Testis (tissue), 2 donors: ENCODE data around the gene LENEP.

Experiments used
- CTCF ChIP-seq, 3 experiments: fragments of 450-650 bp in 2 of 3; fragments of 200-600 bp in 1 of 3; sonication (generic) in 1 of 3; IDR thresholded peaks; one replicate each; pipeline ENCODE4 v1.5.1; 2016 to 2019; ENCODE audit warnings: antibody characterized with exemption in 3 of 3, mild to moderate bottlenecking in 2 of 3, moderate library complexity in 1 of 3
- POLR2A ChIP-seq: fragments of 450-650 bp; IDR thresholded peaks from one replicate; pipeline ENCODE4 v1.6.1; 2017; ENCODE audit warnings: antibody characterized with exemption, mild to moderate bottlenecking, moderate library complexity

- TF ChIP-seq CTCF (IDR thresholded peaks at IDR 0.05) (no peak), POLR2A (no peak)
Measured at GRCh38 chr1:154969246-154969645, 24.1 kb upstream of the LENEP start.
